ENCODE data around the gene HLCS. TPM values are rescaled to one million over a fixed set of nuclear protein-coding genes. Genes with fewer than 3 reads are reported as not detected.

The HLCS gene
- total and polyA plus RNA-seq, 10 of the 15 experiments (the other 5 are each of a cell fraction or from before 2014, with no cell fraction given) = 1.5 to 12.7 (median 9.6) TPM

DNA sequence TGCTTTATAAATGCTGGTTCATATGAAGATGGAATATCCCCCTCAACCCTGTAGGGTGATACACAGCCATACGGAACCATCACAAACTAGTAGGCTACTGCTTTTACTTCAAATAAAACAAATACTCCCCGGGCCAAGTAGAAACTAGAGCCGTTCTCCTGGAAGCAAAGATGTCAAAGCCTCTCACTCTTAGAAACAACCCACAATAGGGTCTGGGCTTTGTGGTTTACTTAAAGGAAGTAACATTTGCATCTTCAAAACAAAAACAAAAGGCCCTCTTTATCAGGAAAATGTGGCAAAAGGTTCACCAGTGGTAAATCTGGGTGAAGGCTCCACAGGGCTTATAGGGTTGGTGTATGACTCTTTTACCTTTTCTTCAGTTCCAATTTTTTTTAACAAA lies 49.8 kb downstream of the HLCS start:
- Histone ChIP-seq H3K9ac (ENCODE audit: control insufficient read depth, insufficient read depth, low read length) (no peak overlapping the region), H3K79me2 (ENCODE audit: control insufficient read depth, insufficient read depth, low read length) (no peaks in the 10 kb centered on the region), H3K4me3 (no peak overlapping the region), H4K20me1 (ENCODE audit: control insufficient read depth, insufficient read depth) (no peaks in the 10 kb centered on the region; the same call in 1 of the 2 replicates), H3K4me2 (ENCODE audit: control insufficient read depth, insufficient read depth) (no peak overlapping the region), H2AFZ (ENCODE audit: control insufficient read depth, low read depth, low read length) (no peak overlapping the region), H3K4me1 (ENCODE audit: control insufficient read depth, insufficient read depth, low read length) (no peaks in the 10 kb centered on the region), H3K36me3 (ENCODE audit: control insufficient read depth in 2 of 2, insufficient read depth in 2 of 2, low read length in 1 of 2) (no peaks in the 10 kb centered on the region), H3K9me3 (replicated peaks; ENCODE audit: control insufficient read depth, insufficient read depth, low read length) (no peaks in the 10 kb centered on the region), H3K27ac (ENCODE audit: control insufficient read depth, insufficient read depth) (no peak overlapping the region), H3K27me3 (replicated peaks in 1 of 2; ENCODE audit: control insufficient read depth in 2 of 2, insufficient read depth in 2 of 2, low read length in 1 of 2) (no peaks in the 10 kb centered on the region)
- 14% methylated on average over 3 of the region's 3 CpGs for WGBS (ENCODE audit: insufficient coverage, insufficient replicate concordance, low lambda C conversion rate, missing lambda C conversion rate)
- BruUV-seq (replicated peaks) = no TSS peak
- in situ Hi-C loops (cut with MboI) = no loop called here
- no peak for FAIRE-seq
- TF ChIP-seq MTA2 (IDR thresholded peaks at IDR 0.05; ENCODE audit: low read depth) (no peak), SMAD1 (IDR thresholded peaks at IDR 0.05; ENCODE audit: low read depth, partially characterized antibody) (no peak), ESRRA (IDR thresholded peaks at IDR 0.05; ENCODE audit: low read length) (no peak), RUNX3 (IDR thresholded peaks at IDR 0.05; ENCODE audit: low read length) (peak; percentile 30; the same call in 1 of the 2 replicates), ZNF384 (IDR thresholded peaks at IDR 0.05; ENCODE audit: borderline replicate concordance, low read depth, low read length) (no peak), TBL1XR1 (IDR thresholded peaks at IDR 0.05; ENCODE audit: low read depth, low read length) (no peak)
- TF ChIP-seq, protein P1, sequence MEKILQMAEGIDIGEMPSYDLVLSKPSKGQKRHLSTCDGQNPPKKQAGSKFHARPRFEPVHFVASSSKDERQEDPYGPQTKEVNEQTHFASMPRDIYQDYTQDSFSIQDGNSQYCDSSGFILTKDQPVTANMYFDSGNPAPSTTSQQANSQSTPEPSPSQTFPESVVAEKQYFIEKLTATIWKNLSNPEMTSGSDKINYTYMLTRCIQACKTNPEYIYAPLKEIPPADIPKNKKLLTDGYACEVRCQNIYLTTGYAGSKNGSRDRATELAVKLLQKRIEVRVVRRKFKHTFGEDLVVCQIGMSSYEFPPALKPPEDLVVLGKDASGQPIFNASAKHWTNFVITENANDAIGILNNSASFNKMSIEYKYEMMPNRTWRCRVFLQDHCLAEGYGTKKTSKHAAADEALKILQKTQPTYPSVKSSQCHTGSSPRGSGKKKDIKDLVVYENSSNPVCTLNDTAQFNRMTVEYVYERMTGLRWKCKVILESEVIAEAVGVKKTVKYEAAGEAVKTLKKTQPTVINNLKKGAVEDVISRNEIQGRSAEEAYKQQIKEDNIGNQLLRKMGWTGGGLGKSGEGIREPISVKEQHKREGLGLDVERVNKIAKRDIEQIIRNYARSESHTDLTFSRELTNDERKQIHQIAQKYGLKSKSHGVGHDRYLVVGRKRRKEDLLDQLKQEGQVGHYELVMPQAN (conservative IDR thresholded peaks at IDR 0.05) = no peak
- TF ChIP-seq, protein P2, sequence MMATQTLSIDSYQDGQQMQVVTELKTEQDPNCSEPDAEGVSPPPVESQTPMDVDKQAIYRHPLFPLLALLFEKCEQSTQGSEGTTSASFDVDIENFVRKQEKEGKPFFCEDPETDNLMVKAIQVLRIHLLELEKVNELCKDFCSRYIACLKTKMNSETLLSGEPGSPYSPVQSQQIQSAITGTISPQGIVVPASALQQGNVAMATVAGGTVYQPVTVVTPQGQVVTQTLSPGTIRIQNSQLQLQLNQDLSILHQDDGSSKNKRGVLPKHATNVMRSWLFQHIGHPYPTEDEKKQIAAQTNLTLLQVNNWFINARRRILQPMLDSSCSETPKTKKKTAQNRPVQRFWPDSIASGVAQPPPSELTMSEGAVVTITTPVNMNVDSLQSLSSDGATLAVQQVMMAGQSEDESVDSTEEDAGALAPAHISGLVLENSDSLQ (IDR thresholded peaks at IDR 0.05) = no peak
- TF ChIP-seq, protein P3, sequence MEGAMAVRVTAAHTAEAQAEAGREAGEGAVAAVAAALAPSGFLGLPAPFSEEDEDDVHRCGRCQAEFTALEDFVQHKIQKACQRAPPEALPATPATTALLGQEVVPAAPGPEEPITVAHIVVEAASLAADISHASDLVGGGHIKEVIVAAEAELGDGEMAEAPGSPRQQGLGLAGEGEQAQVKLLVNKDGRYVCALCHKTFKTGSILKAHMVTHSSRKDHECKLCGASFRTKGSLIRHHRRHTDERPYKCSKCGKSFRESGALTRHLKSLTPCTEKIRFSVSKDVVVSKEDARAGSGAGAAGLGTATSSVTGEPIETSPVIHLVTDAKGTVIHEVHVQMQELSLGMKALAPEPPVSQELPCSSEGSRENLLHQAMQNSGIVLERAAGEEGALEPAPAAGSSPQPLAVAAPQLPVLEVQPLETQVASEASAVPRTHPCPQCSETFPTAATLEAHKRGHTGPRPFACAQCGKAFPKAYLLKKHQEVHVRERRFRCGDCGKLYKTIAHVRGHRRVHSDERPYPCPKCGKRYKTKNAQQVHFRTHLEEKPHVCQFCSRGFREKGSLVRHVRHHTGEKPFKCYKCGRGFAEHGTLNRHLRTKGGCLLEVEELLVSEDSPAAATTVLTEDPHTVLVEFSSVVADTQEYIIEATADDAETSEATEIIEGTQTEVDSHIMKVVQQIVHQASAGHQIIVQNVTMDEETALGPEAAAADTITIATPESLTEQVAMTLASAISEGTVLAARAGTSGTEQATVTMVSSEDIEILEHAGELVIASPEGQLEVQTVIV (IDR thresholded peaks at IDR 0.05; ENCODE audit: borderline replicate concordance, partially characterized antibody) = no peak
- POLR2A ChIA-PET = no interaction called here
- ATAC-seq = no peak
- intact Hi-C loops (cut with micrococcal nuclease; ENCODE audit: unreplicated experiment) = no loop called here
- CTCF ChIA-PET = interaction anchor here (0.6 to 2.8 kb wide), 4 partner anchors 10 to 412 kb away, joined by 3 to 19 read pairs (median 4); no protein-coding TSS in a partner anchor
- no peak for DNase-seq (ENCODE audit: low read depth, low spot score)
- SMC1A ChIA-PET (ENCODE audit: uncharacterized antibody, unreplicated experiment) = no interaction called here
- RAD21 ChIA-PET (ENCODE audit: unreplicated experiment) = interaction anchor here (1.2 kb wide), 1 partner anchor 411 kb away, joined by 4 read pairs; no protein-coding TSS in a partner anchor

Data from GM12878 (cell line).